PC-9 (cell line): Measurements from ENCODE around the gene ZBTB43. TPM values are rescaled to one million over a fixed set of nuclear protein-coding genes. Genes with fewer than 3 reads are reported as not detected.

Experiments
- BruUV-seq: library from RNA; stranded (reverse); fragments of 400-500 nt; replicated peaks from 2 replicates; lab custom pipeline; 2021; lab: Mats Ljungman, UMichigan
- CTCF ChIA-PET: fragments of 300-600 bp; sonication (Branson Sonifier 250); formaldehyde crosslinking; loops from one replicate; lab custom pipeline; 2022; ENCODE audit warnings: antibody characterized with exemption; lab: Charles Lee
- POLR2A ChIA-PET: fragments of 300-600 bp; sonication (Branson Sonifier 250); formaldehyde crosslinking; loops from one replicate; lab custom pipeline; 2022; ENCODE audit warnings: antibody characterized with exemption; ENCODE audit not compliant: unreplicated experiment; lab: Charles Lee
- DNase-seq, 2 experiments: peaks; one replicate each; pipeline versions ENCODE4 v3.0.0 to v3.0.0-alpha.2; 2015 to 2022; ENCODE audit warnings: mixed read lengths in 1 of 2
- H2AFZ ChIP-seq: fragments of 200-600 bp; sonication (generic); 2 replicates; pipeline ENCODE4 v1.8.1; 2017; ENCODE audit warnings: antibody characterized with exemption
- H3F3A ChIP-seq: fragments of 200-600 bp; sonication (generic); 2 replicates; pipeline ENCODE4 v1.8.1; 2017; ENCODE audit warnings: antibody characterized with exemption, mild to moderate bottlenecking, low read depth; ENCODE audit not compliant: insufficient read depth
- H3K27ac ChIP-seq: fragments of 200-600 bp; sonication (generic); 2 replicates; pipeline ENCODE4 v1.6.1; 2016; ENCODE audit warnings: mixed run types
- H3K27me3 ChIP-seq: fragments of 200-600 bp; sonication (generic); 2 replicates; pipeline ENCODE4 v1.6.1; 2016; ENCODE audit warnings: low read depth, mixed run types; ENCODE audit not compliant: insufficient read depth
- H3K36me3 ChIP-seq: fragments of 200-600 bp; sonication (generic); 2 replicates; pipeline ENCODE4 v1.6.1; 2016; ENCODE audit warnings: low read depth, mixed run types
- H3K4me1 ChIP-seq: fragments of 200-600 bp; sonication (generic); replicated peaks from 2 replicates; pipeline ENCODE4 v1.6.1; 2016; ENCODE audit warnings: mixed run types; ENCODE audit not compliant: insufficient read depth
- H3K4me2 ChIP-seq: fragments of 200-600 bp; sonication (generic); 2 replicates; pipeline ENCODE4 v1.6.1; 2017; ENCODE audit warnings: mixed run types
- H3K4me3 ChIP-seq: fragments of 200-600 bp; sonication (generic); 2 replicates; pipeline ENCODE4 v1.6.1; 2016; ENCODE audit warnings: mixed run types
- H3K79me2 ChIP-seq: fragments of 200-600 bp; sonication (generic); 2 replicates; pipeline ENCODE4 v1.6.1; 2017; ENCODE audit warnings: low read depth, mixed run types
- H3K9me2 ChIP-seq: fragments of 200-600 bp; sonication (generic); 2 replicates; pipeline ENCODE4 v1.8.1; 2017; ENCODE audit warnings: mild to moderate bottlenecking; ENCODE audit not compliant: insufficient read depth
- H3K9me3 ChIP-seq: fragments of 200-600 bp; sonication (generic); 2 replicates; pipeline ENCODE4 v1.8.1; 2016; ENCODE audit warnings: low read depth; ENCODE audit not compliant: insufficient read depth
- H4K20me1 ChIP-seq: fragments of 200-600 bp; sonication (generic); 2 replicates; pipeline ENCODE4 v1.8.1; 2017; ENCODE audit not compliant: insufficient read depth
- EZH2 ChIP-seq: fragments of 200-600 bp; sonication (generic); IDR thresholded peaks from 2 replicates; pipeline ENCODE4 v1.8.0; 2017; ENCODE audit warnings: antibody characterized with exemption, low read depth
- intact Hi-C: fragments of 100-400 bp; cut with micrococcal nuclease; formaldehyde crosslinking; loops from one replicate; pipeline ENCODE4 v1.10.0; 2022; ENCODE audit not compliant: unreplicated experiment
- total RNA-seq: library from RNA; stranded (reverse); gene quantifications from 2 replicates; pipeline ENCODE4 v1.2.3, GENCODE V29; 2021
- TF ChIP-seq, protein P1 (sequence below): fragments of 200-600 bp; sonication (generic); conservative IDR thresholded peaks from 2 replicates; pipeline ENCODE4 v1.6.1; 2017; ENCODE audit warnings: mixed run types, antibody characterized with exemption, mild to moderate bottlenecking, moderate library complexity

ZBTB43 gene
- total RNA-seq, 1 experiment from 2014 or later: 18.4 TPM

DNA sequence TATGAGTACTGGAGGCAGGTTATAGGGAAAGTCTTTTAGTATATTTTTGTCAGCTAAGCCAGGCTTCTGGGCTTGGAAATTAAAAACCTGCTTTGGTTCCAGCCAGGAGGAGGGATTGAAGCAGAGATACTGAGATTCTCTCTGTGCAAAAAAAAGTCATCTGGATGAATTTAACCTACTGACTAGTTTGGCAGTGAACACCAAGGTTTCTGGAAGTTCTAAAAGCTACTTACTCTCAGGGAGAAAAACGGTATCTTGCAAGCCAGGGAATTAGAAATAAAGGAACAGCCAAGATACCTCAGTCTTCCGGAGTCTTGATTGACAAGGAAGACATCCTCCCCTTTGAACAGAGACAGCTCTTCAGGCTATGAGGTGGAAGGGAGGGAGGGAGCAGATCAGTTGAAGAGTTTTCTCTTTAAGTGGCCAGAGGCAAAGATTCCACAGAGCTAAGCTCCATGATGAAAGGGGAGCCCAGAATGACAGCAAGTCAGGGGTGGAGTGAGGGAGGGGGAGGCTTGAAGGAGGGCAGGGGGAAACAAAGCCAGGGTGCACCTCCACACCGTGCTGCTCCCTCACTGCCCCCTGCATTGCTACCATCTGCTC lies 47.3 kb downstream of the ZBTB43 start:
- Histone ChIP-seq H2AFZ (no peak overlapping the region), H3K27me3 (no peaks in the 10 kb centered on the region), H3K4me3 (no peak overlapping the region), H3K79me2 (no peaks in the 10 kb centered on the region), H4K20me1 (no peaks in the 10 kb centered on the region), H3K4me2 (no peak overlapping the region), H3K4me1 (no peaks in the 10 kb centered on the region), H3K36me3 (no peaks in the 10 kb centered on the region), H3F3A (no peaks in the 10 kb centered on the region), H3K9me2 (no peaks in the 10 kb centered on the region), H3K27ac (no peak overlapping the region), H3K9me3 (no peaks in the 10 kb centered on the region)
- ChIA-PET CTCF (no interaction called here), POLR2A (no interaction called here)
- no peak for DNase-seq
- intact Hi-C loops: no loop called here
- BruUV-seq: no TSS peak
- TF ChIP-seq, protein P1, sequence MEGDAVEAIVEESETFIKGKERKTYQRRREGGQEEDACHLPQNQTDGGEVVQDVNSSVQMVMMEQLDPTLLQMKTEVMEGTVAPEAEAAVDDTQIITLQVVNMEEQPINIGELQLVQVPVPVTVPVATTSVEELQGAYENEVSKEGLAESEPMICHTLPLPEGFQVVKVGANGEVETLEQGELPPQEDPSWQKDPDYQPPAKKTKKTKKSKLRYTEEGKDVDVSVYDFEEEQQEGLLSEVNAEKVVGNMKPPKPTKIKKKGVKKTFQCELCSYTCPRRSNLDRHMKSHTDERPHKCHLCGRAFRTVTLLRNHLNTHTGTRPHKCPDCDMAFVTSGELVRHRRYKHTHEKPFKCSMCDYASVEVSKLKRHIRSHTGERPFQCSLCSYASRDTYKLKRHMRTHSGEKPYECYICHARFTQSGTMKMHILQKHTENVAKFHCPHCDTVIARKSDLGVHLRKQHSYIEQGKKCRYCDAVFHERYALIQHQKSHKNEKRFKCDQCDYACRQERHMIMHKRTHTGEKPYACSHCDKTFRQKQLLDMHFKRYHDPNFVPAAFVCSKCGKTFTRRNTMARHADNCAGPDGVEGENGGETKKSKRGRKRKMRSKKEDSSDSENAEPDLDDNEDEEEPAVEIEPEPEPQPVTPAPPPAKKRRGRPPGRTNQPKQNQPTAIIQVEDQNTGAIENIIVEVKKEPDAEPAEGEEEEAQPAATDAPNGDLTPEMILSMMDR: no peak
- TF ChIP-seq EZH2: no peak

DNA sequence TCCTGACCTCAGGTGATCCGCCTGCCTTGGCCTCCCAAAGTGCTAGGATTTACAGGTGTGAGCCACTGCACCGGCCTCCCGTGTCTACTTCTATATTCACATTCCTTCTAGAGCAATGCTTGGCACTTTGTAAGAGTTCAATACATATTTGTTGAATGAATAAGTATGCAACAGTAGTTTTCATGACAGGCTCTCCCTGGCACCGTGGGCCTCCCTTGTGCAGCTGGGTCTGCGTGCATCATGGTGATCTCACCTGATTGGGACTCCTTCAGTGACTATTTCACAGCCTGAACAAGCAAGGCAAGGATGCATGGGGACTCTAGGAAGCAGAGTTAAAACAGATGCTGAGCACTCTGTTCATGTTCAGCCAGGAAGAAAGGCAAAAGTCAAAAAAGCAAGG lies 48.8 kb downstream of the ZBTB43 start:
- Histone ChIP-seq H3K27ac (no peak overlapping the region), H3K79me2 (no peaks in the 10 kb centered on the region), H4K20me1 (no peaks in the 10 kb centered on the region), H3F3A (no peaks in the 10 kb centered on the region), H2AFZ (no peak overlapping the region), H3K36me3 (no peaks in the 10 kb centered on the region), H3K27me3 (no peaks in the 10 kb centered on the region), H3K4me2 (no peak overlapping the region), H3K9me2 (no peaks in the 10 kb centered on the region), H3K9me3 (no peaks in the 10 kb centered on the region), H3K4me3 (no peak overlapping the region), H3K4me1 (no peaks in the 10 kb centered on the region)
- POLR2A ChIA-PET: no interaction called here
- TF ChIP-seq EZH2: no peak
- TF ChIP-seq, protein P1: no peak
- CTCF ChIA-PET: no interaction called here
- peak in 1 of 2 experiments; percentile 66 for DNase-seq
- intact Hi-C loops: no loop called here
- BruUV-seq: no TSS peak

DNA sequence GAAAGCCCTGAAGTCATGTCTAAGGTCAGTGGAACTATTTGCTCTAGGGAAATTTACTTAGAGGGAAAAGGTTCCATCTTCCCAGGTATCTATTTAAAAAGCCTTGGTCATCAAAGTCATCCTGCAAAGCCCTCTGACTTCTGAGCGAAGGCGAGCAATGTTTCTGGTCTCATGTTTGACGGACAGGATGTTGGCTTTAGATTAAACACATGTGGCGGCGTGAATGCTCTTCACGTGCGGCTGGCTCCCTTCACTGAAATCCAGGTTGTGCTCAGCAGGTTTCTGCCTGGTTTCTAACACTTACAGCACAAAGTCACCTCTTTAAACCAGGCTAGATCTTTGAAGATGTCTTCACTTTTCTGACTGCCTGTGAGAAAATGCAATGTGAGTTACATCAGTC lies 49.9 kb downstream of the ZBTB43 start:
- Histone ChIP-seq H3K27ac (no peak overlapping the region), H2AFZ (no peak overlapping the region), H4K20me1 (no peaks in the 10 kb centered on the region), H3K36me3 (no peaks in the 10 kb centered on the region), H3K9me2 (no peaks in the 10 kb centered on the region), H3K27me3 (no peaks in the 10 kb centered on the region), H3K79me2 (no peaks in the 10 kb centered on the region), H3K4me3 (no peak overlapping the region), H3K9me3 (no peaks in the 10 kb centered on the region), H3K4me2 (no peak overlapping the region), H3K4me1 (no peaks in the 10 kb centered on the region), H3F3A (no peaks in the 10 kb centered on the region)
- CTCF ChIA-PET: no interaction called here
- no peak for DNase-seq
- TF ChIP-seq, protein P1: no peak
- TF ChIP-seq EZH2: no peak
- intact Hi-C loops: no loop called here
- BruUV-seq: no TSS peak
- POLR2A ChIA-PET: no interaction called here
